Activated CD8-positive, alpha-beta memory T cell treated with anti-CD3 and anti-CD28 coated beads for 36 hours (primary cell): ENCODE data around the gene OPRL1. TPM values are rescaled to one million over a fixed set of nuclear protein-coding genes. Genes with fewer than 3 reads are reported as not detected.
"Not testable (repeated sequence)": the region's sequence is repeated elsewhere in the genome, so short reads cannot be mapped to it uniquely, and the experiment has no call there.

Experiments
- CTCF ChIA-PET: fragments of 350-600 bp; sonication (Branson Sonifier 250); formaldehyde crosslinking; loops from one replicate; lab custom pipeline; 2021; ENCODE audit warnings: antibody characterized with exemption; lab: Charles Lee
- POLR2A ChIA-PET: fragments of 350-600 bp; sonication (Branson Sonifier 250); formaldehyde crosslinking; loops from one replicate; lab custom pipeline; 2021; ENCODE audit warnings: antibody characterized with exemption; lab: Charles Lee
- total RNA-seq, 2 experiments: library from RNA; stranded (reverse); gene quantifications; one replicate each; pipeline ENCODE4 v1.2.3, GENCODE V29; 2021

Gene OPRL1
- total RNA-seq, 2 experiments from 2014 or later = 0.19 to 0.21 TPM

GRCh38 chr20:64086801-64087200, 6.9 kb downstream of the OPRL1 start:
- CTCF ChIA-PET = no interaction called here
- POLR2A ChIA-PET = no interaction called here

DNA sequence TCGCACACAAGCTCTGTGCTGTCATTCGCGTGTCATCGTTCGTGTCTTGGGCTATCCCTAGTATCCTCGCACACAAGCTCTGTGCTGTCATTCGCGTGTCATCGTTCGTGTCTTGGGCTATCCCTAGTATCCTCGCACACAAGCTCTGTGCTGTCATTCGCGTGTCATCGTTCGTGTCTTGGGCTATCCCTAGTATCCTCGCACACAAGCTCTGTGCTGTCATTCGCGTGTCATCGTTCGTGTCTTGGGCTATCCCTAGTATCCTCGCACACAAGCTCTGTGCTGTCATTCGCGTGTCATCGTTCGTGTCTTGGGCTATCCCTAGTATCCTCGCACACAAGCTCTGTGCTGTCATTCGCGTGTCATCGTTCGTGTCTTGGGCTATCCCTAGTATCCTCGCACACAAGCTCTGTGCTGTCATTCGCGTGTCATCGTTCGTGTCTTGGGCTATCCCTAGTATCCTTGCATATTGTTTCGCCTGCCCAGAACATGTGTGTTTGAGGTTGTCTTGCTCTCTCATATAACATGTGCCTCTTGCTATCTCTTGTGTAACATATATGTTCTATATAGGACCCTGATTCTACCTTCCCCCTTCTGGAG, 7.4 kb downstream of the OPRL1 start:
- POLR2A ChIA-PET, CTCF ChIA-PET: not testable (repeated sequence)

DNA sequence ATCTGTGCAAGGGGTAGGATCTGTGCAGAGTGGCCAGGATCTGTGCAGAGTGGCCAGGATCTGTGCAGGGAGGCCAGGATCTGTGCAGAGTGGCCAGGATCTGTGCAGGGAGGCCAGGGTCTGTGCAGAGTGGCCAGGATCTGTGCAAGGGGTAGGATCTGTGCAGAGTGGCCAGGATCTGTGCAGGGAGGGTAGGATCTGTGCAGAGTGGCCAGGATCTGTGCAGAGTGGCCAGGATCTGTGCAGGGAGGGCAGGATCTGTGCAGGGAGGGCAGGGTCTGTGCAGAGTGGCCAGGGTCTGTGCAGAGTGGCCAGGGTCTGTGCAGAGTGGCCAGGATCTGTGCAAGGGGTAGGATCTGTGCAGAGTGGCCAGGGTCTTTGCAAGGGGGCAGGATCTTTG, 8.7 kb downstream of the OPRL1 start:
- POLR2A ChIA-PET = not testable (repeated sequence)
- CTCF ChIA-PET = interaction anchor here (1.4 kb wide), 1 partner anchor 32 kb away, joined by 8 read pairs; no protein-coding TSS in a partner anchor

DNA sequence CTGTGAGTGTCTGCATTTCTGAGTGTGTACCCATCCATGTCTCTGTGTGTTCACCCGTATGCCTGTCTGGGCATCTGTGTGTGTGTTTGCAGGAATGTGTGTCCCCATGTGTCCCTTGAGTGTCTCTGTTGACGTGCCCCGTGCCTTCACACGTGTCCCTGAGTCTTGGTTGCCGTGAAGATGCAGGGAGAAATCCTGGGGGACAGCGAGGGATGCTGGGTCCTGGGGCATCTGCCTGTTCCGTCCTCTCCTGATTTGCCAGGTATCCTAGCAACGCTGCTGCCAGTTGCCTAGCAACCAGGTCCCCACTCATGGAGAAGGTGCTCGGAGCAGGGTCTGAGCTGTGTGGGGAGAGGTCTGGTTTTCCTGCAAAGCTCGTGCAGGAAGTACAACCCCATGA, 10.3 kb downstream of the OPRL1 start:
- ChIA-PET POLR2A (no interaction called here), CTCF (interaction anchor here (1.3 to 1.4 kb wide), 2 partner anchors 12 to 30 kb away, joined by 4 to 8 read pairs; no protein-coding TSS in a partner anchor)

DNA sequence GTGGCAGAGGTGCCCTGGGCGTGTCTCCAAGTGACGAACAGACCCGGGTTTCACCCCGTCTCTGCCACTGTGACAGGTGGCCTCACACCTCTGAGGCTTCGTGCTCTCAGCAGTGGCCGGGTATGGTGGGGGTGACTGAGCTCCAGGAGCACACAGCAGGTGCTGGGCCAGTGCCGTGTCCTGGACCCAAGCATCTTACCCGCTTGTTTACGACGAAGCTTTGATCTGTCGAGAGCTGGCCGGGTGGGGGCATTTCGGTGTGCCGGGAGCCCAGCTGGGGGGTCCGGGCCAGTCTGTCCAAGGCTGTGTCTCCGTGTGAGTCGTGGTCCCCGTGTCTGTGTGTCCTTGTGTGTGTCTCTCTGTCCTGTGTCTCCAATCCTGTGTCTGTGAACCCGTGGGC, 11.5 kb downstream of the OPRL1 start:
- ChIA-PET POLR2A (no interaction called here), CTCF (no interaction called here)

DNA sequence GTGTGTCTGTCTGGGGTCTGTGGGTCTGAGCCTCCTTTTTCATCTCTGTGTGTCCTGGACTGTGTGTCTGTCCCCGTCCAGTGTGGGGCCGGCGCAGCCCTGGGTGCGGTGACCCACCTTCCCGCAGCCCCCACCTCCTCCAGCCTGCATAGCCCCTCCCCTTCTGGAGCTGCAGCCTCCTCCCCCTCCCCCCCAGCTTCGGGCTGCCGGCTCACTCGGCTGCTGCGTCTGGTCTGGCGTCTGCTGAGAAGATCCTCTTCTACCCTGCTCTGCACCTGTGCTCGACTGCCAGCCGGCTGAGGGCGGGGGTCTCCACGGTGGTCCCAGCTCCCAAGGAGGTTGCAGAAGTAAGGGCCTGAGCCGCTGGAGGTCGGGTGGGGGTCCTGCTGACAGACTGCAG, 11.9 kb downstream of the OPRL1 start:
- ChIA-PET POLR2A (no interaction called here), CTCF (no interaction called here)

GRCh38 chr20:64092258-64093012, 12.6 kb downstream of the OPRL1 start:
- POLR2A ChIA-PET = no interaction called here
- CTCF ChIA-PET = interaction anchor here (0.6 kb wide), 1 partner anchor 28 kb away, joined by 3 read pairs; no protein-coding TSS in a partner anchor

GRCh38 chr20:64093013-64093503, 13.2 kb downstream of the OPRL1 start:
- ChIA-PET POLR2A (no interaction called here), CTCF (no interaction called here)

DNA sequence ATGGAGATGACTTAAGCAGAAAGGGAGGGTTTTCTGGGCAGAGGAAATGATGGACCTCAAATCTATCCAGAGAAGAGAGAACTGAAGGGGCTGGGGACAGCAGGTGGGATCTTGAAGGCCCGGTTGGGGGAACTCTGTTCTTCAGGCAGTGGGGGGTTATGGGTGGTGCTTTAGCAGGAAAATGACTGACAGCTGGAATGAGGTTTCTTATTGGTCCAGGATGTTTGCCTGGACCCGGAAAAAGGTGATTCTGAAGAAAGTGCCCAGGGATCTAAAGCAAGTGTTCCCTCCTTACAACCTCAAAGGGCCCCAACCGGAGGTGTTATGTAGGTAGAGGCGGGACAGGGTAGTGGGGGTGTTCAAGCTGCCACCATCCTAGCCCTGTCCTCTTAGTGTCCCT, 15.6 kb downstream of the OPRL1 start:
- CTCF ChIA-PET = no interaction called here
- POLR2A ChIA-PET = no interaction called here

- ChIA-PET CTCF (interaction anchor here (1.1 kb wide), 1 partner anchor 12 kb away, joined by 3 read pairs; the partner anchor contains the start of gene LKAAEAR1), POLR2A (no interaction called here)
Measured at GRCh38 chr20:64095927-64096326, 16.0 kb downstream of the OPRL1 start.

DNA sequence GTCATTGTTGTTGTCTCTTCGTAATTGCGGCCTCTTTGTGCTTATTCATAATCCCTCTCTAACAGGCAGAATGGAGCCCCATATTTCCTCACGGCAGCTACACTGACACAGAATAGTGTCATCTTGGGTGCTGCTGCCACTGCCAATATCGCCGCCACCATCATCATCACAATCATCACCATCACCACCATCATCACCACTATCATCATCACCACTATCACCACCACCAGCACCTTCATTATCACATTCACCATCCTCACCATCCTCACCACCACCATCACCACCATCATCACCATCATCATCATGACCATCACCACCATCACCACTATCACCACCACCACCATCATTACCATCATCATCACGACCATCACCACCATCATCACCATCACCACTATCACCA, 16.7 kb downstream of the OPRL1 start:
- ChIA-PET CTCF (interaction anchor here (1.1 kb wide), 1 partner anchor 13 kb away, joined by 3 read pairs; the partner anchor contains the start of gene LKAAEAR1), POLR2A (no interaction called here)

GRCh38 chr20:64098471-64099013, 18.7 kb downstream of the OPRL1 start:
- POLR2A ChIA-PET = no interaction called here

DNA sequence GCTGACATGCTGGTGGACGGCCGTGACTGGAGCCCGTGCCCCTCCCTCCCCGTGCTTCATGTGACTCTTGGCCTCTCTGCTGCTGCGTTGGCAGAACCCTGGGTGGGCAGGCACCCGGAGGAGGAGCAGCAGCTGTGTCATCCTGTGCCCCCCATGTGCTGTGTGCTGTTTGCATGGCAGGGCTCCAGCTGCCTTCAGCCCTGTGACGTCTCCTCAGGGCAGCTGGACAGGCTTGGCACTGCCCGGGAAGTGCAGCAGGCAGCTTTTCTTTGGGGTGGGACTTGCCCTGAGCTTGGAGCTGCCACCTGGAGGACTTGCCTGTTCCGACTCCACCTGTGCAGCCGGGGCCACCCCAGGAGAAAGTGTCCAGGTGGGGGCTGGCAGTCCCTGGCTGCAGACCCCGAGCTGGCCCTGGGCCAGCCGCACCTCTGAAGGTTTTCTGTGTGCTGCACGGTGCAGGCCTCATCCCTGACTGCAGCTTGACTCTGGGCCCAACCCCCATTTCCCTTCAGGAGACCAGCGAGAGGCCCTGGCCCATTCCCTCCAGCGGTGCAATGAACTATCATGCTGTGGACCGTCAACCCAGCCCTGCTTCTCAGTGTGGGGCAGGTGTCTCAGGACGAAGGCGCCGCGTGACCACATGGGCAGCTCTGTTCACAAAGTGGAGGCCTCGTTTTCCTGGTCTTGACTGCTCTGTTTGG, 19.4 kb downstream of the OPRL1 start:
- POLR2A ChIA-PET = no interaction called here
- CTCF ChIA-PET = interaction anchor here (1.0 to 4.9 kb wide), 4 partner anchors 9 to 60 kb away, joined by 3 to 27 read pairs (median 4); no protein-coding TSS in a partner anchor

More at GRCh38 chr20:64098471-64099013, 18.7 kb downstream of the OPRL1 start:
- CTCF ChIA-PET = interaction anchor here (1.0 to 4.9 kb wide), 2 partner anchors 22 to 36 kb away, joined by 3 to 27 read pairs; no protein-coding TSS in a partner anchor

DNA sequence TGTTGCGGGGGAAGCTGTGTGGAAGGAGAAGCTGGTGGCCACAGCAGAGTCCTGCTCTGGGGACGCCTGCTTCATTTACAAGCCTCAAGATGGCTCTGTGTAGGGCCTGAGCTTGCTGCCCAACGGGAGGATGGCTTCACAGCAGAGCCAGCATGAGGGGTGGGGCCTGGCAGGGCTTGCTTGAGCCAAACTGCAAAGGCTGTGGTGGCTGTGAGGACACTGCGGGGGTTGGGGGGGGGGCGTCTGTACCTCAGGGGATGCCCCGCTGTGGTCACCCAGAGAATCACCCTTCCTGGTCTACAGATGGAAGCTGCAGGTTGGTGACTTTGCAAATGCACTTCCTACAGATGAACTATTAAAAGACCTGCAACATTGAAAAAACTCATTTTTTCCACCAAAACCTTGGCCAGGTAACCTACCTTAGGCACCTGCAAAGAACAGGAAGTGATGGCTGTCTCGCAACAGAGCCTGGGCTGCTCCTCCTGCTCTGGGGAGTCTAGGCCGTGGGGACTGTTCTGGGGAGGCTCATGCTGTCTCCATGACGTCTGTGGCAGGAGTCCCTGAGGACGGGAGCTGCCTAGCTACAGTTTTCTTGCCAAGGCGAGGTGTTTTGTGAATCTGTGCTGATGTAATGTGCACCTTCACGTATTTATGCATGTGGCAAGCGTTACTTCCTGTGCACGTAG, 20.1 kb downstream of the OPRL1 start:
- POLR2A ChIA-PET = no interaction called here
- CTCF ChIA-PET = interaction anchor here (1.2 to 4.9 kb wide), 3 partner anchors 8 to 61 kb away, joined by 3 to 27 read pairs (median 4); no protein-coding TSS in a partner anchor

DNA sequence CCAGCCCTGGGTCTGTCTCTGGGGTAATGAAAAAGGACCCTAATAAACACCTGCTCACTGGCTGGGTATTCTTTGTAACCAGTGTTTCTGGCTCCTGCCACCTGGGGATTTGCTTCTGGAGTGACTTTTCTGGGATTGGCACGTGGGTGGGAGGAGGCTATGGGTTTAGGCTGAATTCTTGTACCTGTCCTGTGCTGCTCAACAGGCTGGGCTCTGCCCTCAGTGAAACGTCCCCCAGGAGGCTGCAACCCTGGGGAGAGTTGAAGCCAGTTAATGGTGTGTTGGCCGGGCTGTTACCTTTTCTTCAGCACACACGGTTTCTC, 20.6 kb downstream of the OPRL1 start:
- ChIA-PET CTCF (interaction anchor here (4.9 kb wide), 1 partner anchor 20 kb away, joined by 27 read pairs; no protein-coding TSS in a partner anchor), POLR2A (no interaction called here)

DNA sequence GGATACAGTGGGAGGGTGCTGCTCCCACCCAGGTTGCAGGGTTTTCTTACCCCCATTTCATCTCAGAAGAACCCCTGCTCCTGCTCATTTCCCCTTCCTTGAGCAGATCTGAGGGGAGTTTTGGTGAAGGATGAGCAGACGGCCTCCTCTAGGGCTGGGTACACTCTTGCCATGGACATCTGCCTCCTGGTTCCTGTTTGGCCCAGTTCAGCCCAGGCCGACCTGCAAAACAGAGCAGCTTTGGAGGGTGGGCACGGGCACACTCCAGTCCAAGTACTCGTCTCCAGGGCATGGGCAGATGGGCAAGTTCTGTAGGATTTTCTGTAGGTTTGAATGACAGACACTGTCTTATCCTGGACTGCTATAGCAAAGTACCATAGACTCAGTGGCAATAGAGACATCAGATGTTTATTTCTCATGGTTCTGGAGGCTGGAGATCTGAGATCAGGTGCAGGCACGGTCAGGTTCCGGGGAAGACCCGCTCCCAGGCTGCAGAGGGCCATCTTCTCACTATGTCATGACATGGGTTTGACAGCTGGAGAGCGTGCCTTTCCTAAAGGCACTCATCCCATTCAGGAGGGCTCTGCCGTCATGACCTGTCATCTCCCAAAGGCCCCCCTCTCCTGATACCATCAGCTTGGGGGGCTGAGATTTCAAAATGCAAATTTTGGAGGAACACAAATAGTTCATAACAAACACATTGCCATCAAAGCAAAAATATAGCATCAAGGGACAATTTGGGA, 21.2 kb downstream of the OPRL1 start:
- CTCF ChIA-PET = interaction anchor here (0.7 to 4.9 kb wide), 5 partner anchors 16 to 21 kb away, joined by 3 to 27 read pairs (median 3); partner anchors contain the start of genes OPRL1 and RGS19
- POLR2A ChIA-PET = no interaction called here

DNA sequence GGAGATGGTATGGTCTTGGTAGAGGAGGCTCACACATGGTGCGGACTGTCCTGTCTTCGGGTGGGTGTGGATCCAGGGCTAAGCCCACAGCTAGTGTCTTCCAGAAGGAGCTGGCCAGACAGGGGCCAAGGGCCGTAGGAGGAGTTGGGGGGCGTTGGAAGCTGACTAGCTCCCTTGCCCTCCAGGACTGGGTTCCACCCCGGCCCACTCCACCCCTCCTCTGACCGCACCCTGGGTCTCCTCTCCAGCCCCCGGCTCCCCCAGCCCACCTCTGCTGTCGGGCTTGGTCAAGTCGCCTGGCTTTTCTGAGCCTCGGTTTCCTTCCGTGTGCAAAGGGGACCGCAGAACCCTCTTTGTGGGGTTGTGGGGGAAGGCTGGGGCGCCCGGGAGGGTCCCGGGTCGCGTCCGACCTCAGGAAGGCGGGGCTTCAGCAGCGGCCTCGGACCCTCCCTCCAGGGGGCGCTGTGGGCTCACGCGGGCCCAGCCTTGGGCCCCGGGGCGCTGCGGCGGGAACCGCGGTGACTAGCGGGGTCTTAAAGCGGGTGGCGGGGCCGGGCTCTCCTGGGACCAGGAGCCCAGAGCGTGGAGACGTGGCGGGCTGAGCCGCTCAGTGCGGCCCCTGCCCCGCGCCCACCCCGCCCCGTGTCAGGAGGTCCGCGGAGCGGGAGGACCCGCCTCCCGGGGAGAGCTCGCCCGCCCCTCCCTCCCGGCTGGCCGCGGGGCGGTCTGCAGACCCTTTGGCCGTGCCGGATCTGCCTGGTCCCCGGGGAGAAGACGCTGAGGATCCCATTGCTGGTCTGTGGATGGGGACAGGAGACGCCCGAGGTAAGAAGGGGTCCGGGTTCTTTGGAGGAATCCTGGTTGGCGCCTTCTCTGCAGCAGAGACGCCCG, 22.1 kb downstream of the OPRL1 start:
- ChIA-PET CTCF (interaction anchor here (0.7 to 4.9 kb wide), 10 partner anchors 12 to 564 kb away, joined by 3 to 27 read pairs (median 4); partner anchors contain the start of genes LKAAEAR1, OPRL1 and RGS19), POLR2A (no interaction called here)
